Left ventricle myocardium superior (tissue), 1 donor: ENCODE results near the gene RCAN1. TPM values are rescaled to one million over a fixed set of nuclear protein-coding genes. Genes with fewer than 3 reads are reported as not detected.

Experiments used
- ATAC-seq: fragments of 200-7000 bp; cut with Tn5 transposase; one replicate; pipeline ENCODE4 v1.9.1; 2020; ENCODE audit warnings: mild to moderate bottlenecking, moderate library complexity
- DNase-seq: peaks from one replicate; pipeline ENCODE4 v3.0.0-alpha.2; 2020
- intact Hi-C: fragments of 100-400 bp; cut with micrococcal nuclease; formaldehyde crosslinking; loops from one replicate; pipeline ENCODE4 v1.11.0; 2022
- long read RNA-seq: library from polyadenylated mRNA; unstranded; transcript quantifications from one replicate; pipeline ENCODE4 v2.0.0, GENCODE V29; 2021
- total RNA-seq: library from RNA; stranded (reverse); fragmentation: NEBNext Ultra II Directional; extraction: Animal tissue kit (Norgen Biotek cat#: 25700); gene quantifications from one replicate; pipeline ENCODE4 v1.2.1, GENCODE V29; 2021
- donor health status: DM: no; HTN: yes; CAD: no; lungs with severe emphysema.

The RCAN1 gene
- 36.7 TPM for total RNA-seq
- long read RNA-seq, transcript RCAN1-201 (4 exons, 2,490 nt): major isoform, 161 of 163 reads
- long read RNA-seq, partial matches to known transcripts: 1 of 163 reads
- long read RNA-seq, other reads (novel, unspliced or antisense): 0 of 163 reads

GRCh38 chr21:34614628-34615486 is at the start of gene RCAN1:
RCAN1 (minus strand) TSS chr21:34615113; CDS start chr21:34615011, 102 bp downstream.
- intact Hi-C loops: no loop called here
- peak; percentile 96 for ATAC-seq
- DNase-seq: peak; percentile 92

GRCh38 chr21:34661848-34662247 is 46.9 kb upstream of the RCAN1 start:
- DNase-seq (no peak), ATAC-seq (no peak)
- intact Hi-C loops: no loop called here

- ATAC-seq (no peak), DNase-seq (no peak)
- intact Hi-C loops: no loop called here
These were observed 38.6 kb upstream of the RCAN1 start for GRCh38 chr21:34653522-34653921.

- intact Hi-C loops: no loop called here
- ATAC-seq: no peak
These were observed 36.7 kb upstream of the RCAN1 start for GRCh38 chr21:34651642-34652041.

GRCh38 chr21:34650861-34651431 is 36.0 kb upstream of the RCAN1 start:
- intact Hi-C loops: no loop called here
- DNase-seq: no peak

More at GRCh38 chr21:34651642-34652041, 36.7 kb upstream of the RCAN1 start:
- DNase-seq: no peak

GRCh38 chr21:34649400-34649799 is 34.5 kb upstream of the RCAN1 start:
- intact Hi-C loops: no loop called here
- DNase-seq: no peak
- no peak for ATAC-seq

More at GRCh38 chr21:34650861-34651431, 36.0 kb upstream of the RCAN1 start:
- ATAC-seq: no peak

GRCh38 chr21:34648739-34649297 is 33.9 kb upstream of the RCAN1 start:
- intact Hi-C loops: no loop called here

GRCh38 chr21:34647555-34647954 is 32.6 kb upstream of the RCAN1 start:
- intact Hi-C loops: no loop called here

More at GRCh38 chr21:34648739-34649297, 33.9 kb upstream of the RCAN1 start:
- no peak for ATAC-seq
- no peak for DNase-seq

GRCh38 chr21:34644825-34645224 is 29.9 kb upstream of the RCAN1 start:
- intact Hi-C loops: no loop called here
- DNase-seq (peak; percentile 32), ATAC-seq (peak; percentile 77)

More at GRCh38 chr21:34647555-34647954, 32.6 kb upstream of the RCAN1 start:
- ATAC-seq (no peak), DNase-seq (no peak)

GRCh38 chr21:34642211-34643075 is 27.5 kb upstream of the RCAN1 start:
- DNase-seq (no peak), ATAC-seq (no peak)
- intact Hi-C loops: no loop called here

GRCh38 chr21:34640858-34641257 is 25.9 kb upstream of the RCAN1 start:
- DNase-seq (no peak), ATAC-seq (no peak)
- intact Hi-C loops: no loop called here

- intact Hi-C loops: no loop called here
- no peak for ATAC-seq
- DNase-seq: no peak
These were observed 25.2 kb upstream of the RCAN1 start for GRCh38 chr21:34639882-34640788.

GRCh38 chr21:34639250-34639649 is 24.3 kb upstream of the RCAN1 start:
- intact Hi-C loops: no loop called here
- DNase-seq (no peak), ATAC-seq (no peak)

- no peak for ATAC-seq
- DNase-seq: no peak
- intact Hi-C loops: no loop called here
These were observed 22.0 kb upstream of the RCAN1 start for GRCh38 chr21:34636961-34637360.

GRCh38 chr21:34635307-34635706 is 20.4 kb upstream of the RCAN1 start:
- DNase-seq (no peak), ATAC-seq (no peak)
- intact Hi-C loops: no loop called here

GRCh38 chr21:34632498-34632897 is 17.6 kb upstream of the RCAN1 start:
- ATAC-seq: no peak
- no peak for DNase-seq
- intact Hi-C loops: no loop called here

GRCh38 chr21:34630536-34631143 is 15.7 kb upstream of the RCAN1 start:
- ATAC-seq (peak; percentile 72), DNase-seq (no peak)

GRCh38 chr21:34626131-34626530 is 11.2 kb upstream of the RCAN1 start:
- no peak for ATAC-seq
- no peak for DNase-seq
- intact Hi-C loops: no loop called here

More at GRCh38 chr21:34630536-34631143, 15.7 kb upstream of the RCAN1 start:
- intact Hi-C loops: no loop called here
